GM23338 (cell line): ENCODE measurements around the gene CACNB4. TPM values are rescaled to one million over a fixed set of nuclear protein-coding genes. Genes with fewer than 3 reads are reported as not detected.

ENCODE experiments used
- ATAC-seq: fragments of 200-7000 bp; cut with Tn5 transposase; 3 replicates; pipeline ENCODE4 v1.9.1; 2020
- DNase-seq: peaks from one replicate; pipeline ENCODE4 v3.0.0-alpha.2; 2015; ENCODE audit warnings: low spot score
- H2AFZ ChIP-seq: fragments of 200-600 bp; sonication (generic); 2 replicates; pipeline ENCODE4 v1.8.0; 2016; ENCODE audit warnings: antibody characterized with exemption, mild to moderate bottlenecking, moderate library complexity
- H3F3A ChIP-seq: fragments of 200-600 bp; sonication (generic); replicated peaks from 2 replicates; pipeline ENCODE4 v1.8.0; 2017; ENCODE audit warnings: antibody characterized with exemption, mixed run types, low read depth
- H3K27ac ChIP-seq: fragments of 200-600 bp; sonication (generic); 2 replicates; pipeline ENCODE4 v1.6.1; 2016; ENCODE audit warnings: low read depth
- H3K27me3 ChIP-seq: fragments of 200-600 bp; sonication (generic); 2 replicates; pipeline ENCODE4 v1.8.0; 2016; ENCODE audit warnings: mild to moderate bottlenecking, mixed run types, moderate library complexity; ENCODE audit not compliant: insufficient read depth
- H3K36me3 ChIP-seq: fragments of 200-600 bp; sonication (generic); 2 replicates; pipeline ENCODE4 v1.8.0; 2016; ENCODE audit warnings: mild to moderate bottlenecking; ENCODE audit not compliant: insufficient read depth
- H3K4me1 ChIP-seq: fragments of 200-600 bp; sonication (generic); 2 replicates; pipeline ENCODE4 v1.8.0; 2016; ENCODE audit warnings: mild to moderate bottlenecking, moderate library complexity; ENCODE audit not compliant: insufficient read depth
- H3K4me2 ChIP-seq: fragments of 200-600 bp; sonication (generic); 2 replicates; pipeline ENCODE4 v1.7.1; 2017; ENCODE audit warnings: mixed run types
- H3K4me3 ChIP-seq: fragments of 200-600 bp; sonication (generic); 2 replicates; pipeline ENCODE4 v1.6.1; 2016; ENCODE audit warnings: mixed run types
- H3K79me2 ChIP-seq: fragments of 200-600 bp; sonication (generic); replicated peaks from 2 replicates; pipeline ENCODE4 v1.8.0; 2017; ENCODE audit warnings: mild to moderate bottlenecking; ENCODE audit not compliant: insufficient read depth
- H3K9me2 ChIP-seq: fragments of 200-600 bp; sonication (generic); 2 replicates; pipeline ENCODE4 v1.8.0; 2017; ENCODE audit not compliant: insufficient read depth
- H4K20me1 ChIP-seq: fragments of 200-600 bp; sonication (generic); replicated peaks from 2 replicates; pipeline ENCODE4 v1.8.0; 2017; ENCODE audit warnings: mild to moderate bottlenecking; ENCODE audit not compliant: insufficient read depth
- H3K27ac Mint-ChIP-seq: 2 replicates; pipeline ENCODE4 v1.8.0; 2020; ENCODE audit warnings: inconsistent platforms, mild to moderate bottlenecking, moderate library complexity, mixed read lengths
- H3K27me3 Mint-ChIP-seq: 3 replicates; pipeline ENCODE4 v1.8.0; 2022; ENCODE audit warnings: low read depth, mild to moderate bottlenecking, moderate library complexity, mixed read lengths, inconsistent platforms; ENCODE audit not compliant: insufficient read depth, poor library complexity
- H3K36me3 Mint-ChIP-seq: 3 replicates; pipeline ENCODE4 v1.8.0; 2021; ENCODE audit warnings: low read depth, mild to moderate bottlenecking, inconsistent platforms, moderate library complexity, mixed read lengths
- H3K4me1 Mint-ChIP-seq: 3 replicates; pipeline ENCODE4 v1.8.0; 2020; ENCODE audit warnings: mild to moderate bottlenecking, inconsistent platforms, mixed read lengths
- H3K4me3 Mint-ChIP-seq: 3 replicates; pipeline ENCODE4 v1.8.0; 2021; ENCODE audit warnings: moderate library complexity, mild to moderate bottlenecking, inconsistent platforms, mixed read lengths
- H3K9me3 Mint-ChIP-seq: 3 replicates; pipeline ENCODE4 v1.8.0; 2020; ENCODE audit warnings: moderate library complexity, mild to moderate bottlenecking, inconsistent platforms, mixed read lengths
- CTCF ChIP-seq, 2 experiments: fragments of 200-600 bp in 1 of 2; sonication (generic) in 1 of 2; conservative IDR thresholded peaks; 2 replicates each; pipeline versions ENCODE4 v1.5.1 to v1.6.1; 2016 to 2017; ENCODE audit warnings: antibody characterized with exemption in 2 of 2, low read depth in 2 of 2, mild to moderate bottlenecking in 2 of 2, moderate library complexity in 1 of 2
- ETS1 ChIP-seq: IDR thresholded peaks from 2 replicates; pipeline ENCODE4 v1.6.1; 2016; ENCODE audit warnings: antibody characterized with exemption
- EZH2phosphoT487 ChIP-seq: fragments of 200-600 bp; sonication (generic); IDR thresholded peaks from one replicate; pipeline ENCODE4 v1.8.1; 2018; ENCODE audit warnings: antibody characterized with exemption; ENCODE audit not compliant: unreplicated experiment
- REST ChIP-seq: IDR thresholded peaks from one replicate; pipeline ENCODE4 v1.6.1; 2018; ENCODE audit warnings: antibody characterized with exemption; ENCODE audit not compliant: unreplicated experiment
- STAT1 ChIP-seq: IDR thresholded peaks from one replicate; pipeline ENCODE4 v1.6.1; 2016; ENCODE audit warnings: antibody characterized with exemption; ENCODE audit not compliant: unreplicated experiment
- ZNF462 ChIP-seq: fragments of 250-450 bp; sonication (Bioruptor Pico); IDR thresholded peaks from 2 replicates; pipeline ENCODE4 v1.5.0; 2020; ENCODE audit warnings: mild to moderate bottlenecking, moderate library complexity
- polyA plus RNA-seq: library from polyadenylated mRNA; unstranded; fragments of >200 nt; fragmentation: Nextera tagmentation; extraction: Ambion mirVana; gene quantifications from 2 replicates; pipeline ENCODE4 v1.2.1, GENCODE V29; 2016
- total RNA-seq: library from RNA; depleted of rRNA; stranded (reverse); fragments of >200 nt; shearing (Covaris generic); gene quantifications from 2 replicates; pipeline ENCODE4 v1.2.3, GENCODE V29; 2014

CACNB4 gene
- total and polyA plus RNA-seq, 2 experiments from 2014 or later: 4.0 to 9.8 TPM

GRCh38 chr2:151851761-151852160 lies 247.1 kb downstream of the CACNB4 start (continued):
- TF ChIP-seq ZNF462 (CRISPR knock-in tag): no peak

- Mint-ChIP-seq H3K36me3 (no peaks in the 10 kb centered on the region), H3K27ac (no peak overlapping the region), H3K9me3 (no peaks in the 10 kb centered on the region), H3K4me3 (no peak overlapping the region), H3K4me1 (no peaks in the 10 kb centered on the region), H3K27me3 (no peaks in the 10 kb centered on the region)
- Histone ChIP-seq H3K36me3 (no peaks in the 10 kb centered on the region), H3K4me2 (no peak overlapping the region), H3F3A (no peaks in the 10 kb centered on the region), H2AFZ (no peak overlapping the region), H3K4me3 (no peak overlapping the region), H3K27me3 (no peaks in the 10 kb centered on the region), H3K9me2 (no peaks in the 10 kb centered on the region), H3K4me1 (no peaks in the 10 kb centered on the region), H3K79me2 (no peaks in the 10 kb centered on the region), H3K27ac (no peak overlapping the region), H4K20me1 (no peaks in the 10 kb centered on the region)
- DNase-seq: no peak
- ATAC-seq: no peak; the same call in 2 of the 3 replicates
- TF ChIP-seq CTCF (conservative IDR thresholded peaks at IDR 0.05; ENCODE audit: low read depth in 2 of 2): no peak
- TF ChIP-seq ETS1: no peak
- no peak for TF ChIP-seq EZH2phosphoT487
- TF ChIP-seq STAT1: no peak
- TF ChIP-seq REST: no peak
These were observed 249.3 kb downstream of the CACNB4 start for GRCh38 chr2:151849413-151850010.
